NCI-H2196 (cell line): ENCODE measurements around the gene PRMT7.

Source experiments
- DNase-seq: peaks from one replicate; lab custom pipeline; 2025; ENCODE audit not compliant: unreplicated experiment; lab: John Stamatoyannopoulos, UW

PRMT7 gene, protein sequence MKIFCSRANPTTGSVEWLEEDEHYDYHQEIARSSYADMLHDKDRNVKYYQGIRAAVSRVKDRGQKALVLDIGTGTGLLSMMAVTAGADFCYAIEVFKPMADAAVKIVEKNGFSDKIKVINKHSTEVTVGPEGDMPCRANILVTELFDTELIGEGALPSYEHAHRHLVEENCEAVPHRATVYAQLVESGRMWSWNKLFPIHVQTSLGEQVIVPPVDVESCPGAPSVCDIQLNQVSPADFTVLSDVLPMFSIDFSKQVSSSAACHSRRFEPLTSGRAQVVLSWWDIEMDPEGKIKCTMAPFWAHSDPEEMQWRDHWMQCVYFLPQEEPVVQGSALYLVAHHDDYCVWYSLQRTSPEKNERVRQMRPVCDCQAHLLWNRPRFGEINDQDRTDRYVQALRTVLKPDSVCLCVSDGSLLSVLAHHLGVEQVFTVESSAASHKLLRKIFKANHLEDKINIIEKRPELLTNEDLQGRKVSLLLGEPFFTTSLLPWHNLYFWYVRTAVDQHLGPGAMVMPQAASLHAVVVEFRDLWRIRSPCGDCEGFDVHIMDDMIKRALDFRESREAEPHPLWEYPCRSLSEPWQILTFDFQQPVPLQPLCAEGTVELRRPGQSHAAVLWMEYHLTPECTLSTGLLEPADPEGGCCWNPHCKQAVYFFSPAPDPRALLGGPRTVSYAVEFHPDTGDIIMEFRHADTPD

GRCh38 chr16:68310774-68311511 lies at the start of gene PRMT7, which contains the start of gene SLC7A6OS:
TSS of gene PRMT7 (plus strand) at chr16:68311019. CDS start at chr16:68315980, 4,961 bp downstream.
TSS of gene SLC7A6OS (minus strand) at chr16:68310946. CDS start at chr16:68310926, 20 bp downstream.
- DNase-seq, result peak; percentile 73

GRCh38 chr16:68263559-68264127 lies 47.2 kb upstream of the PRMT7 start:
- no peak for DNase-seq

DNA sequence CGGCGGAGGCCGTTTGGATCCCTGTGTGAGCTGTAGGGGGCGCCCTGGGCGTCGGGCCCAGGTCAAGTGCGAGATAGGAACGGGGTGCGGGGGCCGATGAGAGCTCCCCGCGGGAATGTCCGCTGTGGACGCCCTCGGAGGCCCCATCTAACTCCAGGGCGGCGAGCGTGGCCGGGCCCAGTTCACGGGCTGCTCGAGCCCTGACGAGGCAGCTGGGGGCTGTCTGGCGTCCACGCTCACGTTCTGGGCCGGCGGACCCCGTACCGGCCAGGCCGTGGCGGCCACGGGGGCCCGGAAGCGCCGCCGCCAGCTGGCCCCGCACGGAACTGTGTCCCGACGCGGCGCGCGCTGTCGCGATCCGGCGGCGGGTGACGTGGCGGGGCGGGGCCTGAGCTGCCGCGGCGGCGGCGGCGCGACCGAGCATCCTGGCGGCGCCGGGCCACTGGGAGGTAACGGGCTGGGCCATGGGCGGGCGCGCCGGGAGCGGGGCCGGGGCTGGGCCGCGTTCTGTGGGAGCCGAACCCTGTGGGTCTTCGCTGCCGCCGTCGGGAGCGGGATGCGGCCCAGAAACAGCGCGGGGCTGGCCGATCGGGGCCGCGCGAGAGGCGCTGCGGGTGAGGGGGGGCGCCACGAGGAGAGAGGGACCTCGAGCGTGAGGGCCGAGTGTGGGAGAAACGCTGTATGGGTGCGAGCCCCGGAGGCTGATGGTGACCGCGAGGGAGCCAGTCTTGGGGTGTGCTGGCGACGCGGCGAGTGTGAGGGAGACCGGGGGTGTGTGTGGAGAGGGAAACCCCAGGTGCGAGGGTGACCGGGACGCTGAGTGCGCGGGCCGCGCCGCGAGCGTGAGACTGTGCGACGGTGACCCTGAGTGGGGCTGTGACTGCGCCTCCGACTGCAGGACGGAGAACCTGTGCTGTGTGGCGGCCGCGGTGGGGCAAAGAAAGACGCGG lies 46.4 kb upstream of the PRMT7 start, which contains the start of gene SLC7A6:
TSS of gene SLC7A6 (plus strand) at position 399 of the 950 bp plus-strand sequence. CDS start 10,201 bp downstream, outside the sequence.
- DNase-seq, result peak; percentile 27

GRCh38 chr16:68265078-68265920 lies 45.5 kb upstream of the PRMT7 start:
- DNase-seq, result peak; percentile 11

GRCh38 chr16:68267612-68268405 lies 43.0 kb upstream of the PRMT7 start:
- no peak for DNase-seq

- no peak for DNase-seq
Observed at GRCh38 chr16:68269793-68270192, 41.0 kb upstream of the PRMT7 start.

- DNase-seq, result no peak
Observed at GRCh38 chr16:68270353-68270752, 40.5 kb upstream of the PRMT7 start.

DNA sequence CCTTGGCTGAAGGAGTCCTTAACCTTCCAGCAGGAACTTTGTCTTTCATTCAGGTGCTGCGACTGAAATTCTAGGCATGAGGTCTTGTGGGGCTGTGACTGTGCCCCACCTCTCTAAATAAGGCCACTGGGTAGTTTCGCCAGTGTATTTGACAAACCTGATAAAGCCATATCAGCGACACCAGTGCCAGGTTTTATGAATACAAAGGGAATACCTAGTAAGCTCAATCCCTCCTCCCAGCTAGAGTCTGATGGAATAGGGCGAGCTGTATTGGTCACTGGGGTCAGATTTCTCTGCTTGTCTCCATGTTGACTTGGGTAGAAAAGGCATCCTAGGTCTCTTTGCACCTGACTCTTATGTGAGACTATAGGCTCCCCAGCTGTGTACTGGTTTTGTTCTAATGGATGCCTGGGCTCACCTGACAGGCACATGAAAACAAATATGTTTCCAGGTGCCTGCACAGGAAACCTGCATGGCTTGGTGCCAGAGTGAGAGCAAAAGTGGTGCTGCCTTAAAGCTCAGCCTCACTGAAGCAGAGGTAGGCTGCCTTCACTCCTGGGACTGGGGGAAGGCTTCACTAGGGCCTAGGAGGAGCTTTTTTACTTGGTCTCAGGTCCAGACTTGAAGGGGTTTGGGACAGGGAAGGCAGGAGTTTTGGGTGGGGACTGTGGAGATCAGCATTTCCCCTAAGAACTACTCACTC lies 38.2 kb upstream of the PRMT7 start:
- peak; percentile 65 for DNase-seq

- no peak for DNase-seq
Observed at GRCh38 chr16:68273459-68273858, 37.4 kb upstream of the PRMT7 start.

DNA sequence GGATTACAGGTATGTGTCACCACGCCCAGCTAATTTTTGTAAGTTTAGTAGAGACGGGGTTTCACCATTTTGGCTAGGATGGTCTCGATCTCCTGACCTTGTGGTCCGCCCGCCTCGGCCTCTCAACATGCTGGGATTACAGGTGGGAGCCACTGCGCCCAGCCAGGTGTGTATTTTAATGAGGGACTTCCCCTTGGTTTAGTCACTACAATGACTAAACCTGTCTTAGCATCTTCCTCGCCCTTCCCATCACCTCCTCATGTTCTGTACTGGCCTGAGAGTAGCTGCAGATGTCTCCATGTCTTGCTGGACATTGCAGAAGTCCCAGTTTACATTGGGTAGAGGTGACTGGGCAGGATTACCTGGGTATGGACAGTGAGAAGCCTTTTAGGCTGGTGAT lies 36.9 kb upstream of the PRMT7 start:
- DNase-seq, result no peak

DNA sequence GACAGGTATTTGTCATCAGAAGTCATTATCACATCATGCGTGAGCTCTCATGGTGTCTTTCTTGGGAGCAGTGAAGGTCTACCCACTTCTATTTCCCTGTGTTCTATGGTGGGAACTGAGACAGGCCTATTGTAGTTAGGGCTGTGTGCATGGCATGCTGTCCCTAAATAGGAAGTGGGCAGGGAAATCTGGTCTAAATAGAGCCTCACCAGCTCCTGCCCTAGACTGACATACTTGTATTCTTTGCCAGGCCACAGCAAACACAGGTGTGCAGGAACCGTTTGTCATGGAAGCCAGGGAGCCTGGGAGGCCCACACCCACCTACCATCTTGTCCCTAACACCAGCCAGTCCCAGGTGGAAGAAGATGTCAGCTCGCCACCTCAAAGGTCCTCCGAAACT lies 36.4 kb upstream of the PRMT7 start:
- no peak for DNase-seq

- DNase-seq, result peak; percentile 35
Observed at GRCh38 chr16:68275611-68276191, 35.1 kb upstream of the PRMT7 start.

GRCh38 chr16:68276223-68276622 lies 34.6 kb upstream of the PRMT7 start:
- no peak for DNase-seq

- DNase-seq, result no peak
Observed at GRCh38 chr16:68279726-68280558, 30.9 kb upstream of the PRMT7 start.

- no peak for DNase-seq
Observed at GRCh38 chr16:68281368-68282063, 29.3 kb upstream of the PRMT7 start.

- no peak for DNase-seq
Observed at GRCh38 chr16:68282064-68282452, 28.8 kb upstream of the PRMT7 start.
